Uterus (tissue), 4 donors: ENCODE results near the gene LRRC4C. TPM values are rescaled to one million over a fixed set of nuclear protein-coding genes. Genes with fewer than 3 reads are reported as not detected.

Experiments used
- DNase-seq, 2 donors: peaks; one replicate each; pipeline ENCODE4 v3.0.0-alpha.2; 2019 to 2020
- H3K27ac ChIP-seq, 2 donors: fragments of 200-600 bp; sonication (generic); 1 replicate in 1 of 2; 2 replicates in 1 of 2; pipeline ENCODE4 v1.5.1; 2016 to 2018
- H3K27me3 ChIP-seq, 2 donors: fragments of 200-600 bp; sonication (generic); one replicate each; pipeline ENCODE4 v1.5.1; 2018 to 2019; ENCODE audit warnings: control low read depth in 1 of 2
- H3K36me3 ChIP-seq, 2 donors: fragments of 200-600 bp; sonication (generic); one replicate each; pipeline ENCODE4 v1.5.1; 2019; ENCODE audit warnings: control low read depth in 1 of 2
- H3K4me1 ChIP-seq, 2 donors: fragments of 200-600 bp; sonication (generic); one replicate each; pipeline ENCODE4 v1.5.1; 2018 to 2019; ENCODE audit warnings: control low read depth in 1 of 2
- H3K4me3 ChIP-seq, 2 donors: fragments of 200-600 bp; sonication (generic); 1 replicate in 1 of 2; 2 replicates in 1 of 2; pipeline ENCODE4 v1.5.1; 2018 to 2019; ENCODE audit warnings: mild to moderate bottlenecking in 1 of 2
- H3K9me3 ChIP-seq, 2 donors: fragments of 200-600 bp; sonication (generic); one replicate each; pipeline ENCODE4 v1.5.1; 2019; ENCODE audit warnings: control low read depth in 1 of 2
- POLR2A ChIP-seq, 2 donors: fragments of 450-650 bp; IDR thresholded peaks; one replicate each; pipeline ENCODE4 v1.6.1; 2016; ENCODE audit warnings: antibody characterized with exemption in 2 of 2, mild to moderate bottlenecking in 1 of 2, moderate library complexity in 1 of 2
- intact Hi-C: fragments of 100-400 bp; cut with DNase I; formaldehyde crosslinking; loops from one replicate; pipeline ENCODE4 v1.15.1; 2023; ENCODE audit warnings: low total_unique reads
- total RNA-seq, 4 donors: library from RNA; depleted of rRNA in 3 of 4; stranded (reverse); fragments of >200 nt in 3 of 4; gene quantifications; one replicate each; pipeline versions ENCODE4 v1.1.0 to v1.2.4, GENCODE V29; 2014 to 2023
- TF ChIP-seq, protein P1 (sequence below), 4 experiments: fragments of 200-600 bp in 2 of 4; fragments of 450-650 bp in 2 of 4; sonication (generic) in 2 of 4; IDR thresholded peaks; one replicate each; pipeline ENCODE4 v1.5.1; 2016 to 2019; ENCODE audit warnings: antibody characterized with exemption in 4 of 4, mild to moderate bottlenecking in 2 of 4, moderate library complexity in 1 of 4
- donor health status: DM: yes; HTN: yes; CAD: no.

The LRRC4C gene
- total RNA-seq, 4 donors from 2014 or later: 1.5 to 16.9 (median 2.1) TPM; not detected in 1

GRCh38 chr11:40432358-40432757, 1027.1 kb downstream of the LRRC4C start:
- intact Hi-C loops: no loop called here
- Histone ChIP-seq H3K27me3 (no peaks in the 10 kb centered on the region), H3K4me1 (no peaks in the 10 kb centered on the region)

GRCh38 chr11:40425168-40425567, 1034.3 kb downstream of the LRRC4C start:
- Histone ChIP-seq H3K4me3 (no peak overlapping the region), H3K4me1 (no peaks in the 10 kb centered on the region), H3K9me3 (no peaks in the 10 kb centered on the region), H3K27ac (no peak overlapping the region), H3K27me3 (no peaks in the 10 kb centered on the region), H3K36me3 (no peaks in the 10 kb centered on the region)
- intact Hi-C loops: no loop called here
- no peak for DNase-seq
- no peak for TF ChIP-seq POLR2A (IDR thresholded peaks at IDR 0.05)
- TF ChIP-seq, protein P1, sequence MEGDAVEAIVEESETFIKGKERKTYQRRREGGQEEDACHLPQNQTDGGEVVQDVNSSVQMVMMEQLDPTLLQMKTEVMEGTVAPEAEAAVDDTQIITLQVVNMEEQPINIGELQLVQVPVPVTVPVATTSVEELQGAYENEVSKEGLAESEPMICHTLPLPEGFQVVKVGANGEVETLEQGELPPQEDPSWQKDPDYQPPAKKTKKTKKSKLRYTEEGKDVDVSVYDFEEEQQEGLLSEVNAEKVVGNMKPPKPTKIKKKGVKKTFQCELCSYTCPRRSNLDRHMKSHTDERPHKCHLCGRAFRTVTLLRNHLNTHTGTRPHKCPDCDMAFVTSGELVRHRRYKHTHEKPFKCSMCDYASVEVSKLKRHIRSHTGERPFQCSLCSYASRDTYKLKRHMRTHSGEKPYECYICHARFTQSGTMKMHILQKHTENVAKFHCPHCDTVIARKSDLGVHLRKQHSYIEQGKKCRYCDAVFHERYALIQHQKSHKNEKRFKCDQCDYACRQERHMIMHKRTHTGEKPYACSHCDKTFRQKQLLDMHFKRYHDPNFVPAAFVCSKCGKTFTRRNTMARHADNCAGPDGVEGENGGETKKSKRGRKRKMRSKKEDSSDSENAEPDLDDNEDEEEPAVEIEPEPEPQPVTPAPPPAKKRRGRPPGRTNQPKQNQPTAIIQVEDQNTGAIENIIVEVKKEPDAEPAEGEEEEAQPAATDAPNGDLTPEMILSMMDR (IDR thresholded peaks at IDR 0.05): no peak

More at GRCh38 chr11:40432358-40432757, 1027.1 kb downstream of the LRRC4C start:
- no peak for DNase-seq
- no peak overlapping the region for H3K27ac ChIP-seq
- TF ChIP-seq, protein P1 (IDR thresholded peaks at IDR 0.05): no peak
- TF ChIP-seq POLR2A (IDR thresholded peaks at IDR 0.05): no peak
- no peaks in the 10 kb centered on the region for H3K36me3 ChIP-seq
- no peaks in the 10 kb centered on the region for H3K9me3 ChIP-seq
- H3K4me3 ChIP-seq: no peak overlapping the region

DNA sequence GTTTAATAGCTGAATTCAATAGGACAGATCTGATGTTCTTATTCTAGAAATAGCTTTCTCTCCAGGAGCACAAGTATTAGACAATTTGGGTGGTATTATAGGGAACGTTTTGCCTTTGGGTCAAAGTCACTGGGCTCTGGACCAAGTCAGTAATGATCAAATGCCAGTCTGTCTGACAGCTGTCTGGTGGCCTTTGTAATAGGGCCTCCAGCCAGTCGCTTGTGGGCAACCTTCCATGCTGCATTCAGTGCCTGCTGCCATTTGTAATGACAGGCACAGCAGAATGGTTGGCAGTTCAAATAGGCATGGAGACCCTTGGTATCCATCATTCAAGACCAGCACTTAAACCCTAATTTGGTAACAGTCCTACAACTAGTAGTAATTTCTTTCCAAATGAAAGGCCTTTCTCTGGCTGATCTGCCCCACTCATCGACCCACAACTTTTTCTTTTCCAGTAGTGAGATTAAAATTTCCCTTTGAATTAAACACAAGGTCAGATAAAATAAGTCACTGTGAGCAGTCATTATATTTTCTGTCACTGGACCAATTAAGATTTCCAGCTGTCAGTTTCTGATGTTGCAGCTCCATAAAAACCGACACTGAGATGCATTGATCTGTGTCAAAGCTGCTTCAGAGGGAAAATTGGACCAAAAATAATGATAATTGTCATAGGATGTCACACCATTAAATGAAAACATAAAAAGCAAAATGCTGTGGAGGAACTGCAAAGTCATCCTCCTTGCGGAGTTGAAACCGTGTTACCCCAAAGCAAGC, 1038.1 kb downstream of the LRRC4C start:
- no peaks in the 10 kb centered on the region for H3K27me3 ChIP-seq
- no peaks in the 10 kb centered on the region for H3K36me3 ChIP-seq
- H3K4me3 ChIP-seq: no peak overlapping the region
- no peaks in the 10 kb centered on the region for H3K9me3 ChIP-seq
- intact Hi-C loops: no loop called here
- no peak for DNase-seq
- TF ChIP-seq, protein P1 (IDR thresholded peaks at IDR 0.05): no peak
- TF ChIP-seq POLR2A (IDR thresholded peaks at IDR 0.05): no peak
- no peak overlapping the region for H3K27ac ChIP-seq
- no peaks in the 10 kb centered on the region for H3K4me1 ChIP-seq

DNA sequence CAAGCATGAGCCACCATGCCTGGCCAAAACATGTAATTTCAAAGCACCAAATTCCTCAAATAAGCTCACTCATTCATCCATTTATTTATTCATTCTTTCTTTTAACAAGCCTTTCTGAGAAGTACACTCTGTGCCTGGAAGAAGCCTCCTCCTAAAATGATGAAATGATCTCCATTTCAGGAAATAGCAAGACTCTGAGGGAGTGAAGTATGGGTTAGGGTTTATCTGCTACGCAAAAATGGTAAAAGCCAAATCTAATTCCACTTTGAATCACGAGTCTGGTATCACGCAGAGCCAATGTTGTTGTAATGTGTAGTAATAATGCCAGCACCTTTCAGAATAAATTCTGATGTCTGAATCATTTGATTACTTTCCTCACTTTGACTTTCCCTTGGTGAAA, 1041.8 kb downstream of the LRRC4C start:
- TF ChIP-seq, protein P1 (IDR thresholded peaks at IDR 0.05): no peak
- TF ChIP-seq POLR2A (IDR thresholded peaks at IDR 0.05): no peak
- H3K4me1 ChIP-seq: no peaks in the 10 kb centered on the region
- intact Hi-C loops: no loop called here

GRCh38 chr11:40407355-40407754, 1052.1 kb downstream of the LRRC4C start:
- no peak for DNase-seq
- intact Hi-C loops: no loop called here
- H3K9me3 ChIP-seq: no peaks in the 10 kb centered on the region
- no peak overlapping the region for H3K4me3 ChIP-seq
- no peaks in the 10 kb centered on the region for H3K36me3 ChIP-seq
- no peaks in the 10 kb centered on the region for H3K27me3 ChIP-seq
- no peak for TF ChIP-seq POLR2A (IDR thresholded peaks at IDR 0.05)
- TF ChIP-seq, protein P1 (IDR thresholded peaks at IDR 0.05): no peak
- H3K4me1 ChIP-seq: no peaks in the 10 kb centered on the region
- no peak overlapping the region for H3K27ac ChIP-seq

More for the DNA sequence above, 1041.8 kb downstream of the LRRC4C start:
- Histone ChIP-seq H3K9me3 (no peaks in the 10 kb centered on the region), H3K4me3 (no peak overlapping the region), H3K27me3 (no peaks in the 10 kb centered on the region), H3K36me3 (no peaks in the 10 kb centered on the region), H3K27ac (no peak overlapping the region)
- no peak for DNase-seq
